ENCODE data around the gene TEX261.

The TEX261 gene

GRCh38 chr2:70959271-70959761, 35.4 kb downstream of the TEX261 start:
- DNase-seq (ENCODE audit: low read depth) = no peak

- no peak for DNase-seq (ENCODE audit: low read depth)
Observed at GRCh38 chr2:70958759-70959158, 35.9 kb downstream of the TEX261 start.

- DNase-seq (ENCODE audit: low read depth) = no peak
Observed at GRCh38 chr2:70957798-70958197, 36.9 kb downstream of the TEX261 start.

GRCh38 chr2:70956141-70956540, 38.5 kb downstream of the TEX261 start:
- DNase-seq (ENCODE audit: low read depth) = no peak

GRCh38 chr2:70954886-70955285, 39.8 kb downstream of the TEX261 start:
- DNase-seq (ENCODE audit: low read depth) = no peak

GRCh38 chr2:70949086-70949485, 45.6 kb downstream of the TEX261 start:
- DNase-seq (ENCODE audit: low read depth) = no peak

DNA sequence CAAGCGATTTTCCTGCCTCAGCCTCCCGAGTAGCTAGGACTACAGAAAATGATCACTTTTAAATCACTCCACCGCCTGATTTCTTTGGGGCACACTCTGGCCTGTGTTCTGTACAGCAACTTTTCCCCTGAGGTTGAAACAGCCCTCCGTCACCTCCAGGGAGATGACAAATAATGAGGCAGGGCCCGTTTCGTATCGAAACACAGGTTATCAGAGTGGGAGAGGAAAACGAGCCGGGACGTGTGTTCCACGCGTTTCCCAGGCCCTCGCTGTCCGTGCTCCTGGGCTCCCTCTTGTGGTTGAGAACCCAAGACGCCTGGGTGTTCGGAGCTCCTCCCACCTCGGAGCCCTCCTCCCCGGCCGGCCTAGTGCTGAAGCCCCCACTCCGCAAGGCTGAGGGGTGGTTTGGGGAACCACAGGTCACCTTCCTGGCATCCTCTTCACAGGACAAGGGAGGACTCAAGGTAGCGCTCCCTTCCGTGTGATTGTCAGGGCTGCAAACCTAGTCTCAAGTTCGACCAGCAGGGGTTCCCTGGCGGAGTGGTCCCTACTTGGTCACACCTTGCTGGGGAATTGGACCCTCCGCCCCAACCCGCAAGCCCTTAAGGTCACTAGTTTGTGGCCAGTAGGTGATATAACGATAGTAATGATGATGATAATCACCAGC, 46.2 kb downstream of the TEX261 start:
- peak; percentile 23 for DNase-seq (ENCODE audit: low read depth)

DNA sequence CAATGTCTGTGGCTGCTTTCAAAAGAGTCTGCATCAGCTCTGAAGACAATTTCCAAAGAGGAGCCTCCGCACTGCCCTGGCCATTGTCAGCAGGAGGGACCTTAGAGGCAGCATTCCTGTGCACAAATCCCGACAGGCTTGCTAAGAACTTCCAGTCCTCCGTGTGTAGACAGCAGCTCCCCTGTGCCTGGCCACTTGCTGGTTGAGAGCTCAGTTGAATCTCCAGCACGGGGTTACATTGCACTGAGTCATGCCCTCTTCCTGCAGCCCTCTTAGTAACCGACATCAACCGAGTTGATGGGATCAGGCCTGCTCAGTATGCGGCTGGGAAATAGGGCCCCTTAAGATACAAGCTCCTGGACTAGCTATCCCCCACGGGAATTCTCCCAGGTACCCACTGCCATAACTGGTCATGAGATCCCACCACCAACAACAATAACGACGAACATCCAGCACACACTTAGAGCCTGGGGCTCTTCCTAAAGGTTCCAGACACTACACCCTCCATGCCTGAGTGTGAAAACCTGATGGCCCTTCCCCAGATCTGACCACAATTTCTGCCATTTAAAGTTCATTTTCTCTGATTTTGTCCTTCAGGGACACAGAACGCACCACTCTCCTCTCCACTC, 47.0 kb downstream of the TEX261 start:
- DNase-seq (ENCODE audit: low read depth) = peak; percentile 15

DNA sequence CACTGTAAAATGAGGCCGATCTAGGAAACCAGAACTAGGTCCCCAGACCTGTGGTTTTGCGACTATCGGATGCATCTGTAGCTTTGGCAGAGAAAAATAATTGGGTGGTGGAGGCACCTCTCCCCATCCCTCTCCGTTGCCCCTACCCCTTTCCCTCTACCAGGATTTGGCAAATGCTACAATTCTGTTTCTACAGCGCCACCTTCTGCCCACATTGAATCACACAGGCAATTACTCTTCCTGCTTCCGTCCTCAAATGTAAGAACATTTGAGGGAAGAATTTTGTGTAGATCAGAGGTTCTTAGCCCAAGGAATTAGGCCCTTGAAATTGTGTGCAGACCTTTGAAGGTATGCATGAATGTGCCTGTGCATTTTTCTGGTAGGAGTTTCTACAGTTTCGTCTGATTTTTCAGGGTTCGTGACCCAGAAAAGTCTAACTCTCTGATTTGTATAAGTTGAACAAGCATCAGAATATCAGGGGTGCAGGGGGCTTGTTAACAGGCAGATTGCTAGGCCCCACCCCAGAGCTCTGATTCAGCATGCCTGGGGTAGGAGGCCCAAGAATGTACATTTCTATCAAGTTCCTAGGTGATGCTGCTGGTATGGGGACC, 47.7 kb downstream of the TEX261 start:
- DNase-seq (ENCODE audit: low read depth) = no peak

GRCh38 chr2:70944111-70944690, 50.5 kb downstream of the TEX261 start:
- DNase-seq (ENCODE audit: low read depth) = no peak

DNA sequence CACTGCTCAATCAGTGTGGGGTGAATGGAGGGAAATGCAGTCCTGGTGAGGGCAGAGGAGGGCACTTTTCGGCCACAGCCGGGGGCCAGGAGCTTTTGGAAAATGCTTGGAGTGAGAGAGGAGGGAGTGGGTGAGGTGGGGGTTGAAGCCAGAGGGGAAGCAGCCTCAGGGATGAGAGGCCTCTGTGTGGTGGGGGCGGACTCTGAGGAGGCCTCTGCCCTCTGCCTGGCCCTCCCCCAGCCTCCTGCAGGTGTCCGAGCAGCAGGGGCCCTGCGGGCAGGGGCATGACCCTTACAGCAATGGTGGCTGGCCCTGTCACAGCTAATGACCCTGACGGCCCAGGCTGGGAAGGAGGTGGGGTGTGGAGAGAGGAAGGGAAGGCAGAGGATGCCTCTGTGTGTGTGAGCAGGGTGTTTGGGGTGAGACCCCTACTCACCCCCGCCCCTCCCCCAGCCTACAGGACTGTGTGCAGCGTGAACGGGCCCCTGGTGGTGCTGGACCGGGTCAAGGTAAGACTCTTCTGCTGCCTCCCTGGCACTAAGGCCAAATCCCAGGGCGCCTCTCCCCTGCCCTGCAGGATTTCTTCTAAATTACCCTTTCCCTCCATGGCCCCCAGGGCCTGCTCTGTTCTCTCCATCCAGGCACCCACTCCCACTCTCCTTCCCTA, 51.3 kb downstream of the TEX261 start:
- no peak for DNase-seq (ENCODE audit: low read depth)

GRCh38 chr2:70942396-70943204, 52.1 kb downstream of the TEX261 start:
- no peak for DNase-seq (ENCODE audit: low read depth)

GRCh38 chr2:70941701-70942100, 53.0 kb downstream of the TEX261 start:
- no peak for DNase-seq (ENCODE audit: low read depth)

DNA sequence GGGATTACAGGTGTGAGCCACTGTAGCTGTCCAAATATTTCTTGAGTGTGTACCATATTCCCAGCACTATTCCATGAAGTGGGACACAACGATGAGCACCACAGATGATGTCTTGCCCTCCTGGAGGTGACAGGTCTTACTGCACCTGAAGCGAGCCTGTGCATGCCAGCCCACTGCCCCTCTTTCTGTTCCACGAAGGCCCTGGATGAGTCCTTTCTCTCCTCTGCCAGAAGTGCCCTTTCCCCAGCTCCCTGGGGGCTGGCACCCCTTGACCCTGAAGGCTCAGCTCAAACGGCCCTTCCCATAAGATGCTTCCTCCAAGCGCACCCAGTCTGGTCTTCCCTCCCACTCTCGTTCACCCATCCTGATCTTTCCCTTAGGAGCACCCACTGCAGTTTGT, 53.5 kb downstream of the TEX261 start:
- DNase-seq (ENCODE audit: low read depth) = no peak

- no peak for DNase-seq (ENCODE audit: low read depth)
Observed at GRCh38 chr2:70939839-70940580, 54.7 kb downstream of the TEX261 start.

DNA sequence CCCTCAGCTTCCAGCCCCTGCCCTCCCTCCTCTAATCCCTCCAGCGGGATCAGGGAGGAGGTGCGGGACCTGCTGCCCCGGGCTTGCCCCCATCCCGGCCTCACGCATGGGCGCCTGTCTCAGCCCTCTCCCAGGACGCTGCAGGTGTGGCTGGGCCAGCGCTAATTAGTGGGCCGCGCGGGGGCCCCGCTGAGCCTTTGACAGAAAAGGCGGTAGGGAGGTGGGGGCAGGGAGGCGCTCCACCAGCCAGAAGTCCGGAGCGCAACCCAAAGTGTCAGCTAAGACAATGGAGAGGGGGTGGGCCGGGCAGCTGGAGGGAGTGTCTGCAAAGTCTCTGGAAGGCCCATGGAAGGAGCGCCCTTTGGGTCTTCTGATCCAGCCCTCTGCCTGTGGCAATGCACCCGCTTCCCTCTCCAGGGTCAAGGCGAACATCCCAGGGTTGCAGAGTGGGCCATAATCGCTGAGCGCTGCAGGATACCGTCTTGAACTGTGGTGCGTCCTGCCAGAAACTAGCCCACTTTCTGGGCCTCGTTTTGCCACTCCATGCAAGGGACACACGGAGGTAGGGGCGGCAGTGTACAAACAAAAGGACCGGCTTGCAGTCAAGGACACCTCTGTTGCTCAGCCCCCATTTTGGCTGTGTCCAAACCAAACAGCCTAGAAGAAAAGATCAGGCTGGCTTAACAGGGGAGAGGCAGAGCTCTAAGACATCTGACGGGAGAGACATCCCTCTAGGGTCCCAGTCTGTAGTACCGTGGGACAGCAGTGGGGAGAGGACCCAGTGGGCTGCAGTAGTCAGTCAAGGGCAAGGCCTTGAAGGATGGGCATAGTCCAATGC, 55.5 kb downstream of the TEX261 start:
- no peak for DNase-seq (ENCODE audit: low read depth)

GRCh38 chr2:70938586-70938950, 56.1 kb downstream of the TEX261 start:
- DNase-seq (ENCODE audit: low read depth) = no peak

DNA sequence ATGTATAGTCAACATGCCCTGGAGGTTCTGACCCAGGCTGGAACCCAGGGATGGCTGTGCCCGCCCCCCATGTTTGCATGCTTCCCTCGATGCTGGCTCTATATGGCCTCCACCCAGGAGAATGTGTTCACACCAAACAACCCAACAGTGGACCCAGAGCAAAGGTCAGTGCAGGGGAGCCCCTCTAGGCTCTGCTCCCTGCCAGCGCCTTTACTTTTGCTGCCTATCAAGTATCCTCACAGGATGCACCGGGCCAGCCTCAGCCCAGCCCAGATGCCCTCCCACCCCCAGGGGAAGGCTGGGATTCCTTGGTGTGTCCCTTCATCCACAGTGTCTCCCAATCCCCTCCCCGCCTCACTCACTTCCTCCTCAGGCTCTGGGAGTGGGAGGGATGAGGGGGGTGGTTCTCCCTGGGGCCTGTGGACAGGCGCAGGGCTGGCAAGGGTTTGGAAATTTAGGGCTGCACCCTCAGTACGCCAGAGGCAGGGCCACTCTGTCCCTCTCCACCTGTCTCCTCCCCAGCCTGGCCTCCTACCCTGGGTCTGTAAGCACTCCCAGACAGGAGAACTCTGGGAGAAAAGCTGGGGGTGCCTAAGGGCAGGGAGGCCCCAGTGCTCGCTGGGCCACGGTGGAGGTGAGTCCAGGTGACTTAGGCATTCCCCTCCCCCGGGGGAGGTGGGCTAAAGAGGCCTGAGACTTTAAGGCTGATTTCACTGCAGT, 56.6 kb downstream of the TEX261 start:
- no peak for DNase-seq (ENCODE audit: low read depth)

All from GM04503 (cell line).